Right lobe of liver (tissue), 6 donors: ENCODE results near the gene MEG3. TPM values are rescaled to one million over a fixed set of nuclear protein-coding genes. Genes with fewer than 3 reads are reported as not detected.

Source experiments
- ATAC-seq, 4 donors: fragments of 200-7000 bp; cut with Tn5 transposase; one replicate each; pipeline ENCODE4 v1.9.1; 2020; ENCODE audit warnings: mild to moderate bottlenecking in 4 of 4, moderate library complexity in 4 of 4
- DNase-seq, 3 donors: peaks; one replicate each; pipeline ENCODE4 v3.0.0-alpha.2; 2020
- H3K27ac ChIP-seq, 3 donors: fragments of 200-600 bp; one replicate each; pipeline ENCODE4 v1.8.0; 2022
- H3K27me3 ChIP-seq, 2 donors: fragments of 200-600 bp; one replicate each; pipeline ENCODE4 v1.8.0; 2022
- H3K36me3 ChIP-seq, 4 donors: fragments of 200-600 bp; sonication (generic) in 1 of 4; one replicate each; pipeline versions ENCODE4 v1.5.1 to v1.8.0; 2017 to 2022; ENCODE audit warnings: control low read depth in 1 of 4
- H3K4me1 ChIP-seq, 4 donors: fragments of 200-600 bp; sonication (generic) in 1 of 4; one replicate each; pipeline versions ENCODE4 v1.5.1 to v1.8.0; 2017 to 2022; ENCODE audit warnings: control low read depth in 1 of 4
- H3K4me3 ChIP-seq, 3 donors: fragments of 200-600 bp; one replicate each; pipeline ENCODE4 v1.8.0; 2022
- H3K9me3 ChIP-seq, 4 donors: fragments of 200-600 bp; sonication (generic) in 1 of 4; one replicate each; pipeline versions ENCODE4 v1.5.1 to v1.8.0; 2017 to 2022; ENCODE audit warnings: control low read depth in 1 of 4
- POLR2A ChIP-seq: fragments of 450-650 bp; IDR thresholded peaks from one replicate; pipeline ENCODE4 v1.6.1; 2017; ENCODE audit warnings: antibody characterized with exemption, mild to moderate bottlenecking
- WGBS: methylation state at CpG from one replicate; pipeline ENCODE4 v1.1.6; 2018; ENCODE audit warnings: low coverage, low lambda C conversion rate; ENCODE audit not compliant: insufficient coverage; ENCODE audit errors: missing lambda C conversion rate; 5-methylcytosine and 5-hydroxymethylcytosine counted together
- intact Hi-C, 2 donors: fragments of 100-400 bp; cut with DNase I; formaldehyde crosslinking; loops; one replicate each; pipeline versions ENCODE4 v1.11.2 to v1.14.1; 2022
- microRNA counts: library from miRNA; unstranded; fragments of <30 nt; microRNA quantifications from one replicate; lab custom pipeline; 2016
- microRNA-seq, 2 donors: library from miRNA; unstranded; fragments of <30 nt; microRNA quantifications; one replicate each; pipeline ENCODE4, GENCODE V29; 2019 to 2020
- small RNA-seq, 2 experiments: library from RNA; depleted of rRNA; stranded (forward); fragments of <200 nt; gene quantifications; one replicate each; pipeline ENCODE3, GENCODE V24; 2016
- total RNA-seq, 6 experiments: library from RNA; depleted of rRNA in 2 of 6; stranded (reverse); fragments of >200 nt in 2 of 6; fragmentation: NEBNext Ultra II Directional in 3 of 6; extraction: Animal tissue kit (Norgen Biotek cat#: 25700) in 3 of 6; gene quantifications; one replicate each; pipeline versions ENCODE4 v1.1.0 to v1.2.4, GENCODE V29; 2016 to 2023
- TF ChIP-seq, protein P1 (sequence below), 4 donors: fragments of 200-600 bp in 3 of 4; fragments of 450-650 bp in 1 of 4; IDR thresholded peaks; one replicate each; pipeline versions ENCODE4 v1.5.1 to v1.8.0; 2016 to 2022; ENCODE audit warnings: antibody characterized with exemption in 4 of 4, mild to moderate bottlenecking in 2 of 4
- donor health status: DM: no; HTN: yes; CAD: no.
- donor health status: DM: no; HTN: no; CAD: no.
- donor health status: DM: no; HTN: no; CAD: no.
- donor health status: DM: no; HTN: yes; CAD: no.
- donor health status: DM: no; HTN: yes; CAD: no.

MEG3 gene
- total RNA-seq, 6 experiments from 2014 or later: 5.7 to 43.7 (median 23.9) TPM

DNA sequence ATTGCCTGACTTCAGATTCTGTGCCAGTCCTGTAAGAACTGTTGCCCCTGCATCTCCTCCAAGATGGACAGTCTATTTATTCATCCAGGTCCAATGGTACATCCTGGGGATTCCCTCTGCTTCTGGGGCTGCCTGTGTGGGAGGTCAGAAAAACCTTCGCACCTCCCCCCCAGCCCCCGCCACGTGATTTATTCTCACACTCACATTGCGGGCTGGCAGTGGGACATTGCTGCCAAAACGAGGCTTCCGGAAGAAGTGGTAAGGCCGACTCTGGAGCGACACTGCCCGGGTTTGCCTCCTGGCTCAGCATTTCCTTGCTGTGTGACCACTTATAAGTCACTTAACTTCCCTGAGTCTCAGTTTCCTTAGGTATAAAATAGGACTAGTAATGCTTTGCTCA is 83.5 kb downstream of the MEG3 start:
- intact Hi-C loops: no loop called here
- Histone ChIP-seq H3K9me3 (no peaks in the 10 kb centered on the region), H3K4me3 (no peak overlapping the region), H3K36me3 (no peaks in the 10 kb centered on the region), H3K27ac (no peak overlapping the region), H3K4me1 (no peaks in the 10 kb centered on the region), H3K27me3 (no peaks in the 10 kb centered on the region)
- TF ChIP-seq POLR2A: no peak
- TF ChIP-seq, protein P1, sequence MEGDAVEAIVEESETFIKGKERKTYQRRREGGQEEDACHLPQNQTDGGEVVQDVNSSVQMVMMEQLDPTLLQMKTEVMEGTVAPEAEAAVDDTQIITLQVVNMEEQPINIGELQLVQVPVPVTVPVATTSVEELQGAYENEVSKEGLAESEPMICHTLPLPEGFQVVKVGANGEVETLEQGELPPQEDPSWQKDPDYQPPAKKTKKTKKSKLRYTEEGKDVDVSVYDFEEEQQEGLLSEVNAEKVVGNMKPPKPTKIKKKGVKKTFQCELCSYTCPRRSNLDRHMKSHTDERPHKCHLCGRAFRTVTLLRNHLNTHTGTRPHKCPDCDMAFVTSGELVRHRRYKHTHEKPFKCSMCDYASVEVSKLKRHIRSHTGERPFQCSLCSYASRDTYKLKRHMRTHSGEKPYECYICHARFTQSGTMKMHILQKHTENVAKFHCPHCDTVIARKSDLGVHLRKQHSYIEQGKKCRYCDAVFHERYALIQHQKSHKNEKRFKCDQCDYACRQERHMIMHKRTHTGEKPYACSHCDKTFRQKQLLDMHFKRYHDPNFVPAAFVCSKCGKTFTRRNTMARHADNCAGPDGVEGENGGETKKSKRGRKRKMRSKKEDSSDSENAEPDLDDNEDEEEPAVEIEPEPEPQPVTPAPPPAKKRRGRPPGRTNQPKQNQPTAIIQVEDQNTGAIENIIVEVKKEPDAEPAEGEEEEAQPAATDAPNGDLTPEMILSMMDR (IDR thresholded peaks at IDR 0.05): no peak
- 71% methylated on average over 5 of the region's 9 CpGs for WGBS
- no peak for DNase-seq
- ATAC-seq: no peak

MicroRNA genes within 50 kb of the gene (microRNA counts, 767-probe panel; counts per million panel counts)
- microRNA hsa-miR-127-3p (lab: Ali Mortazavi, UCI): 237 counts per million
- 237 counts per million for microRNA hsa-miR-127-5p (lab: Ali Mortazavi, UCI)
- 237 counts per million for microRNA hsa-miR-136-5p (lab: Ali Mortazavi, UCI)
- microRNA hsa-miR-337-3p (lab: Ali Mortazavi, UCI): 237 counts per million
- 237 counts per million for microRNA hsa-miR-337-5p (lab: Ali Mortazavi, UCI)
- microRNA hsa-miR-431-5p (lab: Ali Mortazavi, UCI): 237 counts per million
- 237 counts per million for microRNA hsa-miR-432-5p (lab: Ali Mortazavi, UCI)
- microRNA hsa-miR-433 (lab: Ali Mortazavi, UCI): 237 counts per million
- microRNA hsa-miR-493-3p (lab: Ali Mortazavi, UCI): 237 counts per million
- microRNA hsa-miR-665 (lab: Ali Mortazavi, UCI): 237 counts per million
- microRNA hsa-miR-770-5p (lab: Ali Mortazavi, UCI): 237 counts per million

Small RNAs within 50 kb of the gene (microRNA-seq; reads per million reads assigned to microRNA genes)
- gene MIR127 (633 to 937 reads per million in 2 donors), gene MIR136 (17.4 to 22.8 reads per million in 2 donors), gene MIR2392 (0 reads per million in 2 donors), gene MIR337 (389 to 617 reads per million in 2 donors), gene MIR431 (38.1 to 42.5 reads per million in 2 donors), gene MIR432 (46.0 to 63.1 reads per million in 2 donors), gene MIR433 (35.3 to 49.0 reads per million in 2 donors), gene MIR493 (157 to 269 reads per million in 2 donors), gene MIR665 (0.29 to 1.3 reads per million in 2 donors)

Small RNAs within 50 kb of the gene (small RNA-seq; reads per million reads assigned to genes)
- 0 reads per million in 2 experiments for gene AL117190.3
- gene MIR127: 0 reads per million in 2 experiments
- gene MIR136: 0 reads per million in 2 experiments
- gene MIR2392: 0 reads per million in 2 experiments
- gene MIR337: 0.39 to 0.58 reads per million in 2 experiments
- 0 reads per million in 2 experiments for gene MIR431
- 0 reads per million in 2 experiments for gene MIR432
- 0 reads per million in 2 experiments for gene MIR433
- 4.4 to 8.5 reads per million in 2 experiments for gene MIR493
- 0 reads per million in 2 experiments for gene RF01928
- 0 reads per million in 2 experiments for gene RF02145
- 0.87 to 2.1 reads per million in 2 experiments for gene SNORD112

Other genes starting within 250 kb of the MEG3 start
- under 1 TPM; 0.12 to 0.61 (median 0.34) TPM for gene BEGAIN, start 238.7 kb upstream of the MEG3 start, total RNA-seq
- gene DLK1, start 99.2 kb upstream of the MEG3 start, total RNA-seq: 10 to 100 TPM in 1 of 6 experiments, 1 to 10 TPM in 2, not detected in 3; 1.7 to 13.4 (median 3.8) TPM
- gene RTL1, start 77.6 kb downstream of the MEG3 start, total RNA-seq: under 1 TPM in 1 of 6 experiments, not detected in 5; 0.04 TPM